DMS153 treated with DMSO at 0.1 percent for 48 hours (cell line): ENCODE measurements around the gene PKD1.
A peak's percentile ranks its signal among the peaks of the same experiment; 100 is the strongest.

Source experiments
- DNase-seq: peaks from one replicate; lab custom pipeline; 2025; ENCODE audit not compliant: unreplicated experiment; lab: John Stamatoyannopoulos, UW

PKD1 gene

DNA sequence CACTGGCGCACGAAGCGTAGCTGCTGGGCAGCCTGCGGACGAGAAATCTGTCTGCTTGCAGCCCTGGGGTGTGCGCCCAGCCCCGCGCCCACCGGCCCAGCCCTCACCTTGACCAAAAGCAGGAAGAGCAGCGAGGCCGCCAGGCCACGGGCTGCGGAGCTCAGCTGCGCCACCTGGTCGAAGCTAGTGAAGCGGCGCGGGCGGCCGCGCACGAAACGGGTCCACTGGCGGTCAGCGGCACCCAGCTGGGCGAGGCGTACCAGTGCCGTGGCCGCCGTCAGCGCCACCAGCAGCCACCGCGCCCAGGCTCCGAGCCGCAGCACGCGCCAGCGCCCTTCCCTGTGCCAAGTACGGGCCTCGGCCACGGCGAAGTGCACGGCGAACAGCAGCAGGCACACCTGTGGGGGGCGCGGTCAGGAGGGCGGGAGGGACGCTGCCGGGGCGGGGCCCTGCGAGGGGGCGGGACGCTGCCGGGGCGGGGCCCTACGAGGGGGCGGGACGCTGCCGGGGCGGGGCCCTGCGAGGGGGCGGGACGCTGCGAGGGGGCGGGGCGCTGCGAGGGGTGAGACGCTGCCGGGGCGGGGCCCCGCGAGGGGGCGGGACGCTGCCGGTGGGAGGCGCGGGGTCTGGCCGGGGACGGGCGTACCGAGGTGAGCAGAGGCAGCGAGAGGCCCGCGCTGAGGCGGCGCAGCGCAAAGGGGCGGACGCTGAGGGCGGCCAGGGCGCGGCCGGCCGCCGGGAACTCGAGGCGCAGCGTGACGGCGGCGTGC lies 44.7 kb downstream of the PKD1 start:
- DNase-seq, result peak; percentile 69

- DNase-seq, result no peak
Measured at GRCh38 chr16:2090481-2090776, 45.3 kb downstream of the PKD1 start.

GRCh38 chr16:2089706-2090480 lies 45.8 kb downstream of the PKD1 start:
- no peak for DNase-seq

GRCh38 chr16:2088759-2089358 lies 46.8 kb downstream of the PKD1 start:
- DNase-seq, result no peak

- no peak for DNase-seq
Measured at GRCh38 chr16:2087748-2088631, 47.7 kb downstream of the PKD1 start.

DNA sequence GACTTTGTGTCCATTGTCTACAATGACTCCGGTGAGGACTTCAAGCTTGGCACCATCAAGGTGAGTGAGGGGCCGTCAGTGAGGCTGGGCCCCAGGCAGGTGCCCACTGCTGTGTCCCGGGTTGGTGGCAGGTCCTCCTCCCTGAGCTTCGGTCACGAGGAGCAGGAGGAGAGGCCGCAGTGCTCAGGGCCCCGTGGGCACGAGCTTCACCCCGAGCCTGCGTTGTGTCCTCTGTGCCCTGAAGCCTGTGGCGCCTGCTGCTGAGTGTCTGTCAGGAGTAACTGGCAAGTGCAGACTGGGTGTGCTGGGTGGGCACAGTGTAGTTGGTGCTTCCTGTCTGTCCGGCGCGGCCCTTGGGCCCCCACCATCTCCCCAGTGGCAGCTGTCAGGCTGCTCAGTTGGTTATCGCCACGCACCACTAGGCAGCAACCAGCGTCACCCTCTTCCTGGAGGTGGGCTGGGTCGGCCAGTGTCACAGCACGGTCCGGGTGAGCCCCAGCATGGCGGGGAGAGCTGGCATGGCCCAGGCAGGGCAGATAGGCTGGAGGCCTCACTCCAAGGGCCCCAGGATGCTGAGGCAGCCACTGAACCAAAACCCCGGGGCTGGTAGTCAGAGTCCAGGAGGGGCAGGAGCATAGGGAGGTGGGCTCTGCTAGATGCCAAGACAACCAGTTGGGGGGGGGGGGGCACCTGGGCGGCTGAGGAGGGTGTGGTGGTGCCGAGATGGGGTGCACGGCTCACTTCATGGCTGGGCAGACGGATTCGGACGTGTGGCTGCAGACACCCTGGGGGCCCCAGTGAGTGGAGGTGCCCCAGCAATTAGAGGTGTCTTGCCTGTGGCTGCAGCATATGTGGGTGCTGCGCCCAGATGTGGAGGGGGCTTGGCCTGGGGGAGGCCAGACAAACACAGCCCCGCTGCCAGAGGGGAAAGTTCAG lies 48.6 kb downstream of the PKD1 start:
- no peak for DNase-seq

DNA sequence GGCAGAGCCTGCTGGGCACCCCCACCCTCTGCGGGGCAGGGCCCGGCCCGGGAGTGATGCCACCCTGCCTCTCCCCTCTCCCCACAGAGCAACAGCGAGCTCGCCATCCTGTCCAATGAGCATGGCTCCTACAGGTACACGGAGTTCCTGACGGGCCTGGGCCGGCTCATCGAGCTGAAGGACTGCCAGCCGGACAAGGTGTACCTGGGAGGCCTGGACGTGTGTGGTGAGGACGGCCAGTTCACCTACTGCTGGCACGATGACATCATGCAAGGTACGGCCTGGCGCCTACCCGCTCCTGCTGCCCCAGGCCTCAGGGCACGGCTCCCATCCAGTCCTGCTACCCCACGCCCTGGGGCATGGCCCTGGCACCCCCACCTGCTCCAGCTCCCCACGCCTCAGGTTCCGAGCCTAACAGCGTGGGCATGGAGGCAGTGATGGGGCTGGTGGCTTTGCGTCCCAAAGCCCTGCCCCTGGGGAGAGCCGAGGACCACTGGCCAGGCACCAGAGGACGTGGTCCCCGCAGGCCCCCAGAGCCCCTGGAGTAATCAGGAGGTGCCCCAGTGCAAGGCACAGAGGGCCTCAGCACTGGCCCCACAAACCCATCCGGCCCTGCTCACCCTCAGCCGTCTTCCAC lies 49.5 kb downstream of the PKD1 start:
- no peak for DNase-seq

GRCh38 chr16:2085669-2086068 lies 50.0 kb downstream of the PKD1 start:
- no peak for DNase-seq

GRCh38 chr16:2084895-2085625 lies 50.6 kb downstream of the PKD1 start:
- no peak for DNase-seq

DNA sequence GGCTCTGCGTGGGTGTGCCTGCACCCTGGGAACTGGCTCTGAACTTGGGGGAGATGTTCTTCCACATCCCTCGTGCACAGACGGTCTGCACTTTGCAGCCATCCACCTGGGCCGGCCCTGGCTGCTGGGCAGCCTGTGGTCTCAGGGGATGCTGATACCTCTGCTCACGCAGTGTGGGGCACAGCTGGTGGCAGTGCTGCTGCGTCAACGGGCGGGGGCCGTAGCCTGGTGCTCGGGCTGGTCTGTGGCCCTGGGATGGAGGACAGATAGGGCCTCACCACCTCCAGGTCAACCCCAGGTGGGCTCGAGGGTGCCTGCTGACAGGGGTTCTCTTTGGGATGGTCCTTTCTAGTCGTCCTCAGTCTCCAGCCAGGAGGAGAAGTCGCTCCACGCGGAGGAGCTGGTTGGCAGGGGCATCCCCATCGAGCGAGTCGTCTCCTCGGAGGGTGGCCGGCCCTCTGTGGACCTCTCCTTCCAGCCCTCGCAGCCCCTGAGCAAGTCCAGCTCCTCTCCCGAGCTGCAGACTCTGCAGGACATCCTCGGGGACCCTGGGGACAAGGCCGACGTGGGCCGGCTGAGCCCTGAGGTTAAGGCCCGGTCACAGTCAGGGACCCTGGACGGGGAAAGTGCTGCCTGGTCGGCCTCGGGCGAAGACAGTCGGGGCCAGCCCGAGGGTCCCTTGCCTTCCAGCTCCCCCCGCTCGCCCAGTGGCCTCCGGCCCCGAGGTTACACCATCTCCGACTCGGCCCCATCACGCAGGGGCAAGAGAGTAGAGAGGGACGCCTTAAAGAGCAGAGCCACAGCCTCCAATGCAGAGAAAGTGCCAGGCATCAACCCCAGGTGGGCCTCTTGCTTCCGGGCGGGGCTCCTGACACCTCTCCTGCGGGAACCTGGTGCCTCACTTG lies 51.6 kb downstream of the PKD1 start:
- DNase-seq, result no peak

GRCh38 chr16:2083409-2083808 lies 52.3 kb downstream of the PKD1 start:
- DNase-seq, result no peak

DNA sequence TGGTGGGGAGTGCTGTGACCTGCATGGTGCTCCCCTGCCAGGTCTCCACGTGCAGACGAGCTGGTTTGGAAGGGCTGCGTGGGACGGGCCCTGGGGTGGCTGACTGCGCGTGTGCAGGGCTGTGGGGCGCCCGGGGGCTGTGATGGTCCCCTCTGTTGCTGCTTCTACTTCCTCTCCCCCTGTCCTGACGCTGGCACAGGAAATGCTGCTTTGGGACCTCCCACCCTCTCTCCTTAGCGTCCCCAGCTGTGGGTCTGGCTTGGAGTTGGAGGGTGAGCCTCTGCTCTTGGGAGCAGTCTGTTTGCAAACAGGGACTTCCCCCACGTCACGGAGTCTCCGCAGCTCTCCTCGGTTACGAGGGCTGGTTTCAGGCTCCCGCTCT lies 52.7 kb downstream of the PKD1 start:
- no peak for DNase-seq

GRCh38 chr16:2082171-2082982 lies 53.3 kb downstream of the PKD1 start:
- DNase-seq, result peak; percentile 80

DNA sequence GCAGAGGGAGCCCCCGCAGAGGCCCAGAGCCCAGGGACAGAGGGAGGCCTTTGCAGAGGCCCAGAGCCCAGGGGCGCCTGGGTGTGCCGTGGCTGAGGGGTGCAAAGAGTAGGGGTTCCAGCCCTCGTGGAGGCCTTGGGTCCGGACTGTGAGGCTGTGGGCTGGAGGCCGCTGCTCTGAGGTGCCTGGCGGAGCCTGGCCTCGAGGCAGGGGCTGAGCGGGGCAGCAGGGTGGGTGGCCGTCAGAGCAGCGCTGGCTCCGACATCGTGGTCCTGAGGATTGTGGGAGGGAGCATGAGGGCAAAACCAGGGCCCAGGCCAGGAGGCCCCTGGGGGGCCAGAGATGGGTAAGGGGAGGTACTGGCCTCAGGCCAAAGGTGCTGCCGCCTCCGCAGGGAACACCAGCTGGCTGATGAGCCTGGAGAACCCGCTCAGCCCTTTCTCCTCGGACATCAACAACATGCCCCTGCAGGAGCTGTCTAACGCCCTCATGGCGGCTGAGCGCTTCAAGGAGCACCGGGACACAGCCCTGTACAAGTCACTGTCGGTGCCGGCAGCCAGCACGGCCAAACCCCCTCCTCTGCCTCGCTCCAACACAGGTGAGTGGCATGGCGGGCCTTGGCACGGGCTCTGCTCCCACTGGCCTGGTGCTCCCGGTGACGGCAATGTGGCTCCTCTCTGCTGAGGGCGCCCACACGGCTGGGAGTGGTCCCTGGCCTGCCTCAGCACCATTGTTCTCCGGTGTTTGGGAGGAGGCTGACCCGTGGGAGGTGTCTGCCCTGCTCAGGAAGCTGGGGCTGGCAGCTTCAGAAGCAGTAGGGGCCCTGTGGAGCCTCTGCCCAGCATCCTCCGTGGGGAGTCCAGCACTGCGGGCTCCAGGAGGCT lies 54.3 kb downstream of the PKD1 start:
- no peak for DNase-seq

- no peak for DNase-seq
Measured at GRCh38 chr16:2079991-2080390, 55.7 kb downstream of the PKD1 start.

DNA sequence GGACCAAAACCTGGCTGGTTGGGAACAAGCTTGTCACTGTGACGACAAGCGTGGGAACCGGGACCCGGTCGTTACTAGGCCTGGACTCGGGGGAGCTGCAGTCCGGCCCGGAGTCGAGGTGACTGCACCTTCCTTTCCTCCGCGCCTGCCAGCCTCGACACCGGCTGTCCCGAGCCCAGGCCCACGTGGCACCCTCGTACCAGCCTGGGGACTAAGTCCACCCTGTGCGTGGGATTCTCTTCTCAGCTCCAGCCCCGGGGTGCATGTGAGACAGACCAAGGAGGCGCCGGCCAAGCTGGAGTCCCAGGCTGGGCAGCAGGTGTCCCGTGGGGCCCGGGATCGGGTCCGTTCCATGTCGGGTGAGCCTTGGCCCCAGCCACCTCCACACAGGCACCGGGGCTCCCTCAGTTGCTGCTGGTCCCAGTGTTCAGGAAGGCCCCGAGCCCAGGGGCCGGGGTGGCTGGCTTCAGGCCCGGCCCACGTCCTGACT lies 56.3 kb downstream of the PKD1 start:
- DNase-seq, result no peak
